Measurements from ENCODE around the gene TMEM109.
A peak's percentile ranks its signal among the peaks of the same experiment; 100 is the strongest.
"Not testable (repeated sequence)": the region's sequence is repeated elsewhere in the genome, so short reads cannot be mapped to it uniquely, and the experiment has no call there.

Gene TMEM109

GRCh38 chr11:60878245-60879101, 35.5 kb upstream of the TMEM109 start:
- no peak for DNase-seq (ENCODE audit: low read depth, low spot score)

DNA sequence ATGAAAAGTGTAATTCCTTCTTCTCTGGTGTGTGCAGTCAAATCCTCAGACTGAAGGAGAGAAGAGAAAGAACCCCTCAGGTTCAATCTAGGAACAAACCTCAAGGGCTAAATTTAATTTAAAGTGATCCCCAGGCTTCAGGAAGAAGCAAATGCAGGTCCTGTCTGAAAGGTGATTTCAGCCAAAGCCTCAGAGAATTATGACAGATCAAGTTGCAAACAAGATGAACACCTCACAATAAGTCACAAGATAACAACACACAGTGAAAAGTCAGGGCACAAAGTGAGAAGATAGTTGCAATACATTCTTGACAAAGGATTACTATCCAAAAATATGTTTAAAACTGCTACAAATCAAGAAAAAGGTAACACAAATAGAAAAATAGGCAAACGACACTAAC, 34.9 kb upstream of the TMEM109 start:
- DNase-seq (ENCODE audit: low read depth, low spot score): no peak

GRCh38 chr11:60879971-60880588, 33.9 kb upstream of the TMEM109 start:
- no peak for DNase-seq (ENCODE audit: low read depth, low spot score)

DNA sequence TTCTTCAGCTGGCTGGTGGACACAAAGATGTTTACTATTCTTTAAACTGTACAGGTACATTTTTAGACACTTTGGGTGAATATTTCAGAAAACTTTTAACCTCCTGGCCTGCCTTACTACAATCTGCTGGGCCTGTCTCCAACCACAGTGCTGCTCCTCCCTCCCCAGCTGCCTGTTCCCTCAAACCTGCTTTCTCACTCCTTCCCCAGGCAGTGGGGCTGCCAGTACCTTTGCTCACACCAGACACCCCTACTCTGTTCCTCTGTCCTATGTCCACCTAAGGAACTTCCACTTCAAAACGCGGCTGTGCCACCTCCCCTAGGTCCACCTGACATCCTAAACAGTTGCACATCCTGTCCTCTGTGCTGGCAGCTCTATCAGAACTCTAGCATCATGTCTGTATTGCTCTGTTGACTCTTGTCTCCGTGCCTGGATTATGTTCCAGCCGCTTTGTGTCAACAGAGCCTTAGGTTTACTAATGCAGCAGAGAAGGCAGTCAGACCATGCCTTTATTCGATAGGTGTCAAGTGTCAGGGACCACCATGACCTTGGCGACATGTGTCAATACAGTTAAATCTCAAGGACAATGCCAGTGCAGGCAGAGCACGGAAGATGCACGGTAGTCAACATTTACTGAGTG, 33.2 kb upstream of the TMEM109 start:
- no peak for DNase-seq (ENCODE audit: low read depth, low spot score)

DNA sequence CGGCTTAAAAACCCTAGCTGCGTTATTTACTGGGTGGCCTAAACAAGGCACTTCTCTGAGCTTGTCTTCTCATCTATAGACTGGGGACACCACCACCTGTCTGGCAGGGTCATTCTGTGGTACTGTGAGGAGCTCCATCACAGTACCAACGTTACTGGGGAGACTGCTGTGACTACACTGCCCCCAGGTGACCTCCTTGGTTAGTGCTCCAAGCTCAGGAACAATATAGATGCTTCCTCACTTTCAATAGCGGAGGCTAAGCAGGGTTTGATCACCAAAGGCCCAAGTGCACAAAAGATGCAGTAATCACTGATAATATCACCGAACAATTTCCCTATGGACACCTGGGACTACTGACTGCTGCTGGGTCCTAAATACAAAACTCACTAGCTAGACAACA, 26.4 kb upstream of the TMEM109 start:
- no peak for DNase-seq (ENCODE audit: low read depth, low spot score)

DNA sequence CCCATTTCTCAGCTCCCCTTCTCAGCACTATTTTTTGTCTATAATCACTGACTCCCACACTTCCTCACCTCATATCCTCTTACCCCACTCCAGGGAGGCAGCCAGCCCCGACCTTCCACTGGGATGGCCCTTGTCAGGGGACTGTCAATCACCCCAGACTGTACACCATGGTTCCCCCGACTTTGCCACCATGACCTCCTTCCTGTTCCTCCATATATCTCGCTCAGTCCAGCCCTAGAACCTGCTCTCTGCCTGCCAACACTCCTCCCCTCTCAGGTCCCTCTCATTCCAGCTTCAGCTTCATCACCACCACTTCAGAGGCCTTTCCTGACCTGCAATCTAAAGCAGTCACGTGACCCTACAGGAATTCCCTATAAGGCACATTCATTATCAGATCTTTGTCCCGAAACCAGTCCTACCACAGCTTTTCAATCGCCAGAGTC, 24.1 kb upstream of the TMEM109 start:
- no peak for DNase-seq (ENCODE audit: low read depth, low spot score)

DNA sequence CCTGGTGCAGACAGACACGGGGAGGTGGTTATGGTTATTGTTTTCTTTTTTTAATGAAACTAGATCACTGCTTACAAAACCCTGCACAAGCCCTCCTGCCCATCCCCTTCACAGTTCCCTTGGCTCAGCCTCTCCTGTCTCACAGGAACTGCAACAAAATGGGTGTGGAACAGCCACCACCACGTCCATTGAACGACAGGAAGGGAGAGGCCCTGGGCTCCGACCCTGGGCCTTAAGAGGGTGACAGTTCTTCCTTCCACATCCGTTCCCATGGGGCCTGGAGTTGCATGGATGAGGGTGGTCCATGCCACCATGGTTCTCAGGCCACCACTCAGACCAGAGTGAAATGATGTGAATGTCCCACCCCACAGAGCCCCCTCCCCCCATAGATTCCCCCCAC, 23.3 kb upstream of the TMEM109 start:
- no peak for DNase-seq (ENCODE audit: low read depth, low spot score)

DNA sequence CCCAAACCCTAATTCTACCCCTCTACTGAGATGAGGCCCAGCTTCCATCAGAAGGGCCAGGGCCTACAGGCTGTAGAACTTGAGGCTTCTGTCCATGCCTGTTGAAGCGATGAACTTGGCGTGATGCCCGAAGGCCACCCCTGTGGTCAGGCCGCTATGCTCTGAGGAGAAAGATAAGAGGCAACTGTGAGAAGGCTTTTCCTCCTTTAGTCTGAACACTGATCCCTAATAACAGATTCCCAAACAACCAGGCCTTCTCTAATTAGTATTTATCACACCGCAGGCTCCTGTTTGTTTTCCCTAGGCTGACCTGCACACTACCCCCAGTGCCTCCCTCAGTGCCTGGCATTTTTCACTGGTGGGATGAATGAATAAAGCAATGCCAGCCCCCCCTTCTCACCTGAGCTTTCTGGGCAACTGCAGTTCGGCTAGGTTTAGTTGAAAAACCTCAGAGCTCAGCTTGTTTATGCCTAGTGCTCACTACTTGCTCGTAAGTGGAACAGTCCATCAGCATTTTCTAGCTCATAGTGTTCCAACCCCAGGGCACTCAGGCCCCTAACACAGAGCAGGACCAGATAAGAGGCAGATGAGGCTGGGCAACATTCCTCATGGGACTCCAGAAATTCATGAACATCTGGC, 22.7 kb upstream of the TMEM109 start:
- no peak for DNase-seq (ENCODE audit: low read depth, low spot score)

DNA sequence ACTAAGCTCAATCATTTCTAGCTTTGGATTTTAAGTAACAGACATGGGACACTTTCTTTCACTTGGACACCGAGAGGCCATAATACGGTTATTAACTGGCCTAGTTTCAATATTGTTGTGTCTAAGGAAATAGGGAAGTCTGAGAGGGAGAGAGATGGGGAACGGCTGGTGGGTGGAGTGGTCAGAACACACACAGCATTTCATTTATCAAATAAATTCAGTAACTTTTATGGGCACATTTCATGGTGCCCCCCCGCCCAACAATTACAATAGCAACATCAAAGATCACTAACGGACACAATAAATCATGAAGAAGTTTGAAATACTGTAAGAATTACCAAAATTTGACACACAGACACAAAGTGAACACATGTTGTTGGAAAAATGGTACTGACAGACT, 18.3 kb upstream of the TMEM109 start:
- DNase-seq (ENCODE audit: low read depth, low spot score): no peak

GRCh38 chr11:60897496-60897895, 16.5 kb upstream of the TMEM109 start:
- no peak for DNase-seq (ENCODE audit: low read depth, low spot score)

DNA sequence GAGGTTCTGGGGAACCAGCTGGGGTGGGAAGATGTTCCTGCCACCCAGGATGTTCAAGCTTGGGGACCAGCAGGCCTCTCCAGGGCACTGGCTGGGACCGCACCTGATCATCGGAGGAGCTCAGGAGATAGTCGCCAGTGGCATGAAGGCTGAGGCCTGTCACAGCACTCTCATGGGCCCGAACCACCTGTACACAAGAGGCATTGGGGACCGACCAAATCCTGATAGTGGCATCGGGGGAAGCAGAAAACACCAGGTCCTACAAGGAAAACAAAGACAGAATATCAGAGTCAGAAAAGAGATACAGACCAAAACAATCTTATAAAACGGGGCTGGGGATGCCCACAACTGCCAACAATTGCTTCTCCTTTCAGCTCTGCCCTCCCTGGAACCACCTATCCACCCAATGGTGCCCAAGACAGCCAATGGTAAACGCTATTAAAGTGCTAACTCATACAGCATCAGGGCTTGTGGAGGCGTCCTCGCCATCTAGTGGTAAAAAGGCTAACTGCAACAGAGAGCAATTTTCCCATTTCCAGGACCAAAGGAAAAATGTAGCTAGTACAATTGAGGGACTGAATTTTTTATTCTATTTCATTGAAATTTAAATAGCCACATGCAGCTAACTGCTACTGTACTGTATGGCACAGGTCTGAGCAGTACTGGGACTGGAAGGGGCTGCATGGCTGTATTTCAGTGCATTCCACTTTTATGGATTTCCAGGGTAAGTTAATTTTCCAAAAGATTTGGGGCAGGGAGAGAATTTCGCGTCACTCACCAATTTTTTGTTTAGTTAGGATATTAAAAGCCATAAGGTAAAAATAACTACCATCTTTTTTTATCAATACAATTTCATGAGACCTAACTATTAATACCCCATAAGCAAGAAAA, 14.7 kb upstream of the TMEM109 start:
- DNase-seq (ENCODE audit: low read depth, low spot score): no peak

- DNase-seq (ENCODE audit: low read depth, low spot score): no peak
Observed at GRCh38 chr11:60899977-60900376, 14.0 kb upstream of the TMEM109 start.

DNA sequence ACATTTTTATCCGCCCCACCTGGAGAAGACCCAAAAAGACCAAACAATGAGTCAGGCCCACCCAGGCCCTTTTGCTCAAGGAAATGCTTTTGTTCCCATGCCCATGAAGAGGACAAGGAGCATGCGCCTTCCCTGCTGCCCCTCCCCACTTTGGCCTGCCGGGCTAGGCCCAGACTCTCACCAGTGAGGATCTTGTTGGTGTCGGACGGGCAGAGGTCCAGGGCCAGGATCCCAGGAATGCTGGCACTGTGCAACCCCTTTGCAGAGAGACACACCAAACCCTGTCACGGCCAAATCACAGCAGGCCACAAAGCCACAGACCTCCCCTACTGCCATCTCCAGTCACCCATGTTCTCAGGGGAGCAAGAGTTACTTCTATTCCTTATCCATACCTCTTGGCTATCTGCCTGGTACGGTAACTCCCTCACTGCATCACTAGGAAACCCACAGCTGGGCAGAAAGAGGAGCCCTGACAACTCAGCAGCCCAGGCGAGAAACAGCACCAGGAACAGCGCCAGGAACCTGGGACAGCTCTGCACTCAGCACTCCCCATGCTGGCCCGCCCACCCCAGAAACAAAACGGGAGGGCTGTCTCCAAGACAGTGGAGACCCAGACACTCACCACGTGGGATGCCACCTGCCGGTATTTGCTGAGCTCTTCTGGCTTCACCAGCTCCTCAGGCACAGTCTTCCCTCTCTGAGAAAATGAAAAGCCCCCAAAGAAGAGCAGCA, 13.1 kb upstream of the TMEM109 start:
- DNase-seq (ENCODE audit: low read depth, low spot score): no peak

- no peak for DNase-seq (ENCODE audit: low read depth, low spot score)
Observed at GRCh38 chr11:60902625-60903024, 11.3 kb upstream of the TMEM109 start.

DNA sequence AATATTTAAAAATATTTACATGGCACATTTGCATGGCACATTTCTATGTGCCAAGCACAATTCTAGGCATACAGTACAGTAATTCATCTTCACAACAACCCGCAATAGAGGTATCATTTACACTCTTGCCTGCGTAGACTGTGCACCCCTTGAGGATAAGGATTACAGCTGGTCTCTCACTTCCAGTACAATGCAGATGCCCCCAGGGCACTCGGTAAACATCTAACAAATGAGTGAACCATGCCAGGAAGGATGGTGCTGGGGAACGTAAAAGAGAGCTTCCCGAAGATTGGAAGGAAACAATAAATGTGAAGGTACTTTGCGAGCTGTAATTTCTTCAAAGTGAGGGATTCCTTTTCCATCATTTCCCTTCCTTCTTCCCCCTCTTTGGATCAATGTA, 8.9 kb upstream of the TMEM109 start:
- no peak for DNase-seq (ENCODE audit: low read depth, low spot score)

DNA sequence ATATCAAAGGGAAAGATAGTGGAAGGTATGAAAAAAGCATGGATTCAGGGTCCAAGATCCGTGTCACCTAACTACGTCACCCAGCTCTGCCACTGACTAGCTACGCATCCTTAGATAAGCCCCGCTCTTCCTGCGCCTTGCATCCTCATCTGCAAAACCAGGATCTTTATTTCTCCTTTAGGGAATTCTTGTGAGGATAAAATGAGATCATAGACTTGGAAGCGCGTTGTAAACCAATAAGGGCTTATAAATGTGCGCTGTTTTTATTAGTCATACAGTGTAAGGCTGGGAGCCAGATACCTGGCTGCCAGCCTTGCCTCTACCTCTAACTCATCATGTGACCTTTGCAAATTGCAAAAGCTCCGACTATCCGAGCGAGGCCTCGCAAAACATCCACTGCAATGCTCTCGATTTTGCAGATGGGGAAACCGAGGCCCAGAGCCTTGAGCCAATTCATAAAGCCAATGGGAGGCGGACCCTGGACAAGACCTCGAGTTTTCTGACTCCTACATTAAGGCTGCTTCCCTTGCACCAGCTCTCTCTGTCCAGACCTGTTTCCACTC, 8.3 kb upstream of the TMEM109 start:
- DNase-seq (ENCODE audit: low read depth, low spot score): no peak

DNA sequence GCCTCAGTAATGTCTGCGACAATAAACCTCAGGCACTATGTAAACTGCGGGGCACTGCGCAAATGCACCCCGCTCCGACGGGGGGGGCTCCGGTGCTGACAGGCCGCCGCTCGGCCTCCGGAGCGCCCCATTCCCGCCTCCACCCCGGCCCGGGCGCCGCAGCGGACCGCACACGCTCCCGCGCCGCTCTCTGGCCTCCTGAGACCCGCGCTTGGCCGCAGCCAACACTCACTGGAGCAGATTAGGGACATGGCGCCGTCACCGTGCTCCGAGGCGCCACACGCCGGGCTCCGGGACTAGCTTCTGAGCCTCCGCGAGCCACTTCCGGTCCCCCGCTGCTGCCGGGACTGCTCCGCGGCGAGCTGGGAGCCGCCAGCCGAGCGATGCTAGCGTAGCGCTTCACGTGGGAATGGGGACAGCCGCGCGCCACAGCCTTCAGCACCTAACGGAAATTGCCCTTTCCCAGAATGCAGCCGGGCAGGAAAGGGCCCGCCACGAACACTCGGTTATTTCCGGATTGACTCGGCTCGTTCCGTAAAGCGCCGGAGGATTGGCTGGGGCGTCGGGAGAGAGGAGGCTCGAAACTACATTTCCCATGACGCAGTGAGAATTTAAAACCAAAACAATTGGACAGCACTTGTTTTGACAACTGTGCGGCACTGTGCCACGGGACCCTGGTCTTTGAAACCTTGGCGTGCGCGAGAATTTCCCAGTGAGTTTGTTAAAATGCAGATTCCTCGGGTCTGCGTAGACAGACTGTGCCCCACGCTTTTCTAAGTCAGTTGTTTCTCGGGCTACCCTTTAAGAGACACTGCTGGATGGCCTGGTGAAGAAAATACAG, 7.6 kb upstream of the TMEM109 start, which contains the start of gene PRPF19:
TSS of gene PRPF19 (minus strand) at position 454 of the 841 bp plus-strand sequence. CDS start at position 251, 203 bp downstream.
- peak; percentile 95 for DNase-seq (ENCODE audit: low read depth, low spot score)

GRCh38 chr11:60908803-60909202, 5.2 kb upstream of the TMEM109 start:
- no peak for DNase-seq (ENCODE audit: low read depth, low spot score)

- not testable (repeated sequence) for DNase-seq (ENCODE audit: low read depth, low spot score)
Observed at GRCh38 chr11:60909680-60910280, 4.2 kb upstream of the TMEM109 start.

Data from activated naive CD8-positive, alpha-beta T cell treated with anti-CD3 and anti-CD28 coated beads, Interleukin-2, amount 50 U/mL, for 16 hours (primary cell).